Karpas-422 (cell line): ENCODE measurements around the gene ATP1B2. TPM values are rescaled to one million over a fixed set of nuclear protein-coding genes. Genes with fewer than 3 reads are reported as not detected.

ENCODE experiments used
- DNase-seq: peaks from one replicate; pipeline ENCODE4 v3.0.0-alpha.2; 2015
- H2AFZ ChIP-seq: fragments of 200-600 bp; sonication (generic); 2 replicates; pipeline ENCODE4 v1.6.1; 2014; ENCODE audit warnings: antibody characterized with exemption, low read length, mixed read lengths
- H3K27ac ChIP-seq: fragments of 200-600 bp; sonication (generic); 2 replicates; pipeline ENCODE4 v1.5.1; 2014; ENCODE audit warnings: mild to moderate bottlenecking, low read length, moderate library complexity
- H3K27me3 ChIP-seq: fragments of 200-600 bp; sonication (generic); 2 replicates; pipeline ENCODE4 v1.6.1; 2014; ENCODE audit warnings: low read length, mixed read lengths
- H3K36me3 ChIP-seq: fragments of 200-600 bp; sonication (generic); 2 replicates; pipeline ENCODE4 v1.6.1; 2014; ENCODE audit warnings: low read length, mixed read lengths; ENCODE audit not compliant: insufficient read depth
- H3K4me1 ChIP-seq: fragments of 200-600 bp; sonication (generic); 2 replicates; pipeline ENCODE4 v1.6.1; 2014; ENCODE audit warnings: mild to moderate bottlenecking, low read length, mixed read lengths
- H3K4me2 ChIP-seq: fragments of 200-600 bp; sonication (generic); 2 replicates; pipeline ENCODE4 v1.6.1; 2014; ENCODE audit warnings: low read length, low read depth, mild to moderate bottlenecking; ENCODE audit not compliant: poor library complexity, severe bottlenecking
- H3K4me3 ChIP-seq: fragments of 200-600 bp; sonication (generic); 2 replicates; pipeline ENCODE4 v1.5.1; 2014; ENCODE audit warnings: mild to moderate bottlenecking, antibody characterized with exemption, low read length, mixed read lengths
- H3K79me2 ChIP-seq: fragments of 200-600 bp; sonication (generic); 2 replicates; pipeline ENCODE4 v1.6.1; 2014; ENCODE audit warnings: mild to moderate bottlenecking, low read length, mixed read lengths
- H3K9ac ChIP-seq: fragments of 200-600 bp; sonication (generic); 2 replicates; pipeline ENCODE4 v1.6.0; 2014; ENCODE audit warnings: low read length
- H3K9me2 ChIP-seq: fragments of 200-600 bp; sonication (generic), shearing (Covaris generic); replicated peaks from 2 replicates; pipeline ENCODE4 v1.6.0; 2014; ENCODE audit warnings: mild to moderate bottlenecking, low read length, moderate library complexity; ENCODE audit not compliant: insufficient read depth
- H3K9me3 ChIP-seq: fragments of 300-700, 200-600 bp; sonication (generic); 2 replicates; pipeline ENCODE4 v1.6.1; 2014; ENCODE audit warnings: low read length, mixed read lengths
- H4K20me1 ChIP-seq: fragments of 200-600 bp; sonication (generic); 2 replicates; pipeline ENCODE4 v1.6.1; 2014; ENCODE audit warnings: mild to moderate bottlenecking, antibody characterized with exemption, low read length, low read depth; ENCODE audit not compliant: insufficient read depth
- total RNA-seq: library from RNA; depleted of rRNA; stranded (reverse); fragments of >200 nt; shearing (Covaris generic); gene quantifications from 2 replicates; pipeline ENCODE4 v1.2.3, GENCODE V29; 2014; ENCODE audit warnings: low replicate concordance

The ATP1B2 gene
- total RNA-seq, 1 experiment from 2014 or later = not detected

GRCh38 chr17:7644775-7645174, 6.0 kb upstream of the ATP1B2 start:
- Histone ChIP-seq H2AFZ (no peak overlapping the region), H3K9ac (no peak overlapping the region), H3K27ac (no peak overlapping the region), H3K27me3 (no peaks in the 10 kb centered on the region), H3K9me2 (no peaks in the 10 kb centered on the region), H3K9me3 (no peaks in the 10 kb centered on the region), H3K4me1 (no peaks in the 10 kb centered on the region), H3K36me3 (no peaks in the 10 kb centered on the region), H3K4me3 (no peak overlapping the region), H3K4me2 (no peak overlapping the region), H4K20me1 (no peaks in the 10 kb centered on the region), H3K79me2 (no peaks in the 10 kb centered on the region)
- DNase-seq = no peak

- H3K9ac ChIP-seq = no peak overlapping the region
- no peak overlapping the region for H3K4me2 ChIP-seq
- H3K4me3 ChIP-seq = no peak overlapping the region
- no peaks in the 10 kb centered on the region for H3K9me2 ChIP-seq
- peak; percentile 24 for DNase-seq
- H3K9me3 ChIP-seq = no peaks in the 10 kb centered on the region
- H3K27me3 ChIP-seq = no peaks in the 10 kb centered on the region
- no peaks in the 10 kb centered on the region for H3K36me3 ChIP-seq
- H3K4me1 ChIP-seq = peaks cover 8% of the 10 kb centered on the region
- H3K27ac ChIP-seq = no peak overlapping the region
- H2AFZ ChIP-seq = no peak overlapping the region
- 0 out of 2 replicates have a peak, but pooled peaks cover 4% of the 10 kb centered on the region for H4K20me1 ChIP-seq
- no peaks in the 10 kb centered on the region for H3K79me2 ChIP-seq
Observed at GRCh38 chr17:7646457-7646856, 4.3 kb upstream of the ATP1B2 start.

- Histone ChIP-seq H3K9me2 (no peaks in the 10 kb centered on the region), H3K9ac (no peak overlapping the region), H3K4me1 (peaks cover 8% of the 10 kb centered on the region), H3K4me3 (no peak overlapping the region), H3K79me2 (no peaks in the 10 kb centered on the region), H3K9me3 (no peaks in the 10 kb centered on the region), H4K20me1 (0 out of 2 replicates have a peak, but pooled peaks cover 4% of the 10 kb centered on the region), H2AFZ (no peak overlapping the region), H3K4me2 (no peak overlapping the region), H3K36me3 (no peaks in the 10 kb centered on the region), H3K27me3 (no peaks in the 10 kb centered on the region), H3K27ac (no peak overlapping the region)
- peak; percentile 34 for DNase-seq
Observed at GRCh38 chr17:7647018-7647417, 3.7 kb upstream of the ATP1B2 start.

- no peaks in the 10 kb centered on the region for H3K79me2 ChIP-seq
- no peak overlapping the region for H3K27ac ChIP-seq
- 0 out of 2 replicates have a peak, but pooled peaks cover 4% of the 10 kb centered on the region for H4K20me1 ChIP-seq
- DNase-seq = peak; percentile 16
- peak overlapping the region; percentile 76 for H3K4me2 ChIP-seq
- H3K4me3 ChIP-seq = peak overlapping the region; percentile 60; the same call in 1 of the 2 replicates
- no peaks in the 10 kb centered on the region for H3K9me2 ChIP-seq
- no peaks in the 10 kb centered on the region for H3K36me3 ChIP-seq
- H3K4me1 ChIP-seq = peaks cover 8% of the 10 kb centered on the region
- H3K9me3 ChIP-seq = no peaks in the 10 kb centered on the region
- H3K9ac ChIP-seq = peak overlapping the region; percentile 39
- no peak overlapping the region for H2AFZ ChIP-seq
- no peaks in the 10 kb centered on the region for H3K27me3 ChIP-seq
Observed at GRCh38 chr17:7651097-7651664, 455 bp downstream of the ATP1B2 start.

GRCh38 chr17:7651665-7652387, 1.1 kb downstream of the ATP1B2 start:
- no peak overlapping the region for H3K4me2 ChIP-seq
- 0 out of 2 replicates have a peak, but pooled peaks cover 4% of the 10 kb centered on the region for H4K20me1 ChIP-seq
- no peaks in the 10 kb centered on the region for H3K36me3 ChIP-seq
- no peaks in the 10 kb centered on the region for H3K27me3 ChIP-seq
- no peaks in the 10 kb centered on the region for H3K9me3 ChIP-seq
- H3K4me3 ChIP-seq = no peak overlapping the region
- H3K9ac ChIP-seq = no peak overlapping the region
- DNase-seq = no peak
- H3K4me1 ChIP-seq = peaks cover 8% of the 10 kb centered on the region
- H3K79me2 ChIP-seq = no peaks in the 10 kb centered on the region
- no peaks in the 10 kb centered on the region for H3K9me2 ChIP-seq
- H2AFZ ChIP-seq = no peak overlapping the region
- H3K27ac ChIP-seq = no peak overlapping the region

- peaks cover 8% of the 10 kb centered on the region for H3K4me1 ChIP-seq
- H3K79me2 ChIP-seq = no peaks in the 10 kb centered on the region
- DNase-seq = peak; percentile 39
- no peaks in the 10 kb centered on the region for H3K36me3 ChIP-seq
- H3K27ac ChIP-seq = no peak overlapping the region
- H3K27me3 ChIP-seq = no peaks in the 10 kb centered on the region
- no peaks in the 10 kb centered on the region for H3K9me2 ChIP-seq
- no peak overlapping the region for H3K4me2 ChIP-seq
- no peak overlapping the region for H3K4me3 ChIP-seq
- no peak overlapping the region for H3K9ac ChIP-seq
- 0 out of 2 replicates have a peak, but pooled peaks cover 4% of the 10 kb centered on the region for H4K20me1 ChIP-seq
- no peaks in the 10 kb centered on the region for H3K9me3 ChIP-seq
- no peak overlapping the region for H2AFZ ChIP-seq
Observed at GRCh38 chr17:7652388-7653356, 1.9 kb downstream of the ATP1B2 start.

- Histone ChIP-seq H3K27ac (no peak overlapping the region), H4K20me1 (0 out of 2 replicates have a peak, but pooled peaks cover 4% of the 10 kb centered on the region), H3K9ac (no peak overlapping the region), H3K79me2 (no peaks in the 10 kb centered on the region), H3K9me3 (no peaks in the 10 kb centered on the region), H3K4me3 (no peak overlapping the region), H3K4me1 (peaks cover 8% of the 10 kb centered on the region), H3K27me3 (no peaks in the 10 kb centered on the region), H2AFZ (no peak overlapping the region), H3K4me2 (no peak overlapping the region), H3K36me3 (no peaks in the 10 kb centered on the region), H3K9me2 (no peaks in the 10 kb centered on the region)
- no peak for DNase-seq
Observed at GRCh38 chr17:7654832-7655540, 4.3 kb downstream of the ATP1B2 start.
